ENCODE measurements around the gene MTFR1L. TPM values are rescaled to one million over a fixed set of nuclear protein-coding genes. Genes with fewer than 3 reads are reported as not detected.

Gene MTFR1L
- total RNA-seq, 1 experiment from 2014 or later, result 39.6 TPM

GRCh38 chr1:25815208-25816111 is 4.3 kb upstream of the MTFR1L start:
- H3K4me3 ChIP-seq (ENCODE audit: low read length), result no peak overlapping the region
- H3K4me1 ChIP-seq (ENCODE audit: low read length), result peaks cover 19% of the 10 kb centered on the region
- peaks cover 8% of the 10 kb centered on the region; the same call in 1 of the 2 replicates for H4K20me1 ChIP-seq (ENCODE audit: insufficient read depth, low read depth, low read length)
- H2AFZ ChIP-seq (ENCODE audit: low read length), result no peak overlapping the region
- H3K27me3 ChIP-seq (ENCODE audit: low read length), result no peaks in the 10 kb centered on the region
- no peak overlapping the region for H3K4me2 ChIP-seq (ENCODE audit: low read depth, low read length, poor library complexity, severe bottlenecking)
- H3K79me2 ChIP-seq (ENCODE audit: low read length), result no peaks in the 10 kb centered on the region
- no peaks in the 10 kb centered on the region for H3K9me2 ChIP-seq (replicated peaks; ENCODE audit: insufficient read depth, low read length)
- no peak overlapping the region for H3K27ac ChIP-seq (ENCODE audit: low read length)
- no peaks in the 10 kb centered on the region for H3K36me3 ChIP-seq (ENCODE audit: insufficient read depth, low read length)
- no peaks in the 10 kb centered on the region for H3K9me3 ChIP-seq (ENCODE audit: low read length)
- DNase-seq, result no peak
- H3K9ac ChIP-seq (ENCODE audit: low read length), result no peak overlapping the region

GRCh38 chr1:25816112-25816718 is 3.5 kb upstream of the MTFR1L start:
- Histone ChIP-seq H3K9me3 (ENCODE audit: low read length) (no peaks in the 10 kb centered on the region), H3K4me2 (ENCODE audit: low read depth, low read length, poor library complexity, severe bottlenecking) (no peak overlapping the region), H3K27me3 (ENCODE audit: low read length) (no peaks in the 10 kb centered on the region), H3K36me3 (ENCODE audit: insufficient read depth, low read length) (no peaks in the 10 kb centered on the region), H3K79me2 (ENCODE audit: low read length) (no peaks in the 10 kb centered on the region), H3K4me1 (ENCODE audit: low read length) (peaks cover 21% of the 10 kb centered on the region), H4K20me1 (ENCODE audit: insufficient read depth, low read depth, low read length) (peaks cover 12% of the 10 kb centered on the region), H3K27ac (ENCODE audit: low read length) (no peak overlapping the region), H3K9me2 (replicated peaks; ENCODE audit: insufficient read depth, low read length) (no peaks in the 10 kb centered on the region), H2AFZ (ENCODE audit: low read length) (no peak overlapping the region), H3K4me3 (ENCODE audit: low read length) (no peak overlapping the region), H3K9ac (ENCODE audit: low read length) (no peak overlapping the region)
- DNase-seq, result no peak

- Histone ChIP-seq H3K9me3 (ENCODE audit: low read length) (no peaks in the 10 kb centered on the region), H3K36me3 (ENCODE audit: insufficient read depth, low read length) (no peaks in the 10 kb centered on the region), H3K27me3 (ENCODE audit: low read length) (no peaks in the 10 kb centered on the region), H4K20me1 (ENCODE audit: insufficient read depth, low read depth, low read length) (peaks cover 23% of the 10 kb centered on the region), H2AFZ (ENCODE audit: low read length) (no peak overlapping the region), H3K4me3 (ENCODE audit: low read length) (no peak overlapping the region), H3K79me2 (ENCODE audit: low read length) (no peaks in the 10 kb centered on the region), H3K9ac (ENCODE audit: low read length) (no peak overlapping the region), H3K4me1 (ENCODE audit: low read length) (peaks cover 37% of the 10 kb centered on the region), H3K9me2 (replicated peaks; ENCODE audit: insufficient read depth, low read length) (no peaks in the 10 kb centered on the region), H3K27ac (ENCODE audit: low read length) (no peak overlapping the region), H3K4me2 (ENCODE audit: low read depth, low read length, poor library complexity, severe bottlenecking) (no peak overlapping the region)
- no peak for DNase-seq
Measured at GRCh38 chr1:25817840-25818501, 1.8 kb upstream of the MTFR1L start.

- no peak overlapping the region for H2AFZ ChIP-seq (ENCODE audit: low read length)
- H3K9me2 ChIP-seq (replicated peaks; ENCODE audit: insufficient read depth, low read length), result no peaks in the 10 kb centered on the region
- H4K20me1 ChIP-seq (ENCODE audit: insufficient read depth, low read depth, low read length), result peaks cover 26% of the 10 kb centered on the region
- peak overlapping the region; percentile 94 for H3K9ac ChIP-seq (ENCODE audit: low read length)
- peak overlapping the region; percentile 99 for H3K4me2 ChIP-seq (ENCODE audit: low read depth, low read length, poor library complexity, severe bottlenecking)
- no peaks in the 10 kb centered on the region for H3K9me3 ChIP-seq (ENCODE audit: low read length)
- peaks cover 2% of the 10 kb centered on the region; the same call in 1 of the 2 replicates for H3K27me3 ChIP-seq (ENCODE audit: low read length)
- H3K79me2 ChIP-seq (ENCODE audit: low read length), result no peaks in the 10 kb centered on the region
- peaks cover 3% of the 10 kb centered on the region; the same call in 1 of the 2 replicates for H3K36me3 ChIP-seq (ENCODE audit: insufficient read depth, low read length)
- no peak overlapping the region for H3K27ac ChIP-seq (ENCODE audit: low read length)
- DNase-seq, result no peak
- H3K4me1 ChIP-seq (ENCODE audit: low read length), result peaks cover 38% of the 10 kb centered on the region
- H3K4me3 ChIP-seq (ENCODE audit: low read length), result peak overlapping the region; percentile 88; the same call in 1 of the 2 replicates
Measured at GRCh38 chr1:25818569-25818968, 1.2 kb upstream of the MTFR1L start.

GRCh38 chr1:25820247-25821111 is 725 bp downstream of the MTFR1L start:
- peak overlapping the region; percentile 95; the same call in 1 of the 2 replicates for H2AFZ ChIP-seq (ENCODE audit: low read length)
- H4K20me1 ChIP-seq (ENCODE audit: insufficient read depth, low read depth, low read length), result peaks cover 40% of the 10 kb centered on the region
- H3K4me1 ChIP-seq (ENCODE audit: low read length), result peaks cover 38% of the 10 kb centered on the region
- peak; percentile 90 for DNase-seq
- no peaks in the 10 kb centered on the region for H3K9me2 ChIP-seq (replicated peaks; ENCODE audit: insufficient read depth, low read length)
- peak overlapping the region; percentile 88 for H3K4me3 ChIP-seq (ENCODE audit: low read length)
- no peaks in the 10 kb centered on the region for H3K79me2 ChIP-seq (ENCODE audit: low read length)
- peaks cover 2% of the 10 kb centered on the region; the same call in 1 of the 2 replicates for H3K27me3 ChIP-seq (ENCODE audit: low read length)
- peak overlapping the region; percentile 13; the same call in 1 of the 2 replicates for H3K27ac ChIP-seq (ENCODE audit: low read length)
- H3K4me2 ChIP-seq (ENCODE audit: low read depth, low read length, poor library complexity, severe bottlenecking), result peak overlapping the region; percentile 99
- H3K9me3 ChIP-seq (ENCODE audit: low read length), result no peaks in the 10 kb centered on the region
- peaks cover 3% of the 10 kb centered on the region; the same call in 1 of the 2 replicates for H3K36me3 ChIP-seq (ENCODE audit: insufficient read depth, low read length)
- H3K9ac ChIP-seq (ENCODE audit: low read length), result peak overlapping the region; percentile 94

- Histone ChIP-seq H3K4me2 (ENCODE audit: low read depth, low read length, poor library complexity, severe bottlenecking) (peak overlapping the region; percentile 99), H3K9me2 (replicated peaks; ENCODE audit: insufficient read depth, low read length) (no peaks in the 10 kb centered on the region), H3K79me2 (ENCODE audit: low read length) (no peaks in the 10 kb centered on the region), H4K20me1 (ENCODE audit: insufficient read depth, low read depth, low read length) (peaks cover 45% of the 10 kb centered on the region), H3K27me3 (ENCODE audit: low read length) (peaks cover 2% of the 10 kb centered on the region; the same call in 1 of the 2 replicates), H3K27ac (ENCODE audit: low read length) (no peak overlapping the region), H3K4me1 (ENCODE audit: low read length) (peaks cover 38% of the 10 kb centered on the region), H3K9ac (ENCODE audit: low read length) (peak overlapping the region; percentile 94), H3K9me3 (ENCODE audit: low read length) (no peaks in the 10 kb centered on the region), H2AFZ (ENCODE audit: low read length) (no peak overlapping the region), H3K36me3 (ENCODE audit: insufficient read depth, low read length) (peaks cover 3% of the 10 kb centered on the region; the same call in 1 of the 2 replicates), H3K4me3 (ENCODE audit: low read length) (peak overlapping the region; percentile 88)
- peak; percentile 59 for DNase-seq
Measured at GRCh38 chr1:25821112-25821476, 1.3 kb downstream of the MTFR1L start.

- peaks cover 38% of the 10 kb centered on the region for H3K4me1 ChIP-seq (ENCODE audit: low read length)
- peaks cover 3% of the 10 kb centered on the region; the same call in 1 of the 2 replicates for H3K36me3 ChIP-seq (ENCODE audit: insufficient read depth, low read length)
- peak overlapping the region; percentile 99 for H3K4me2 ChIP-seq (ENCODE audit: low read depth, low read length, poor library complexity, severe bottlenecking)
- no peak overlapping the region for H2AFZ ChIP-seq (ENCODE audit: low read length)
- no peaks in the 10 kb centered on the region for H3K9me2 ChIP-seq (replicated peaks; ENCODE audit: insufficient read depth, low read length)
- H4K20me1 ChIP-seq (ENCODE audit: insufficient read depth, low read depth, low read length), result peaks cover 46% of the 10 kb centered on the region
- no peaks in the 10 kb centered on the region for H3K9me3 ChIP-seq (ENCODE audit: low read length)
- peak overlapping the region; percentile 88; the same call in 1 of the 2 replicates for H3K4me3 ChIP-seq (ENCODE audit: low read length)
- DNase-seq, result no peak
- H3K79me2 ChIP-seq (ENCODE audit: low read length), result no peaks in the 10 kb centered on the region
- H3K27ac ChIP-seq (ENCODE audit: low read length), result no peak overlapping the region
- peak overlapping the region; percentile 94 for H3K9ac ChIP-seq (ENCODE audit: low read length)
- H3K27me3 ChIP-seq (ENCODE audit: low read length), result peaks cover 2% of the 10 kb centered on the region; the same call in 1 of the 2 replicates
Measured at GRCh38 chr1:25821630-25822091, 1.9 kb downstream of the MTFR1L start.
